Bronchial epithelial cell (primary cell): ENCODE measurements around the gene NUP214. TPM values are rescaled to one million over a fixed set of nuclear protein-coding genes. Genes with fewer than 3 reads are reported as not detected.

ENCODE experiments used
- DNase-seq: peaks from one replicate; pipeline ENCODE4 v3.0.0-alpha.2; 2010; ENCODE audit warnings: low read depth
- FAIRE-seq: peaks from 2 replicates; lab custom pipeline; 2011; peaks lifted over from hg19 to GRCh38; lab: Jason Lieb, UNC
- H3K27me3 ChIP-seq: 2 replicates; pipeline ENCODE4 v1.5.1; 2011; ENCODE audit warnings: low read length; ENCODE audit not compliant: control insufficient read depth, insufficient read depth
- H3K36me3 ChIP-seq: 2 replicates; pipeline ENCODE4 v1.5.1; 2011; ENCODE audit warnings: low read length; ENCODE audit not compliant: control insufficient read depth, insufficient read depth
- H3K4me3 ChIP-seq: 2 replicates; pipeline ENCODE4 v1.5.1; 2011; ENCODE audit warnings: mild to moderate bottlenecking, low read depth, low read length, control low read depth
- CTCF ChIP-seq: IDR thresholded peaks from 2 replicates; pipeline ENCODE4 v1.5.1; 2011; ENCODE audit warnings: mild to moderate bottlenecking, moderate library complexity, low read length, control low read depth, inconsistent platforms; ENCODE audit not compliant: insufficient read depth, severe bottlenecking
- total RNA-seq: library from RNA; depleted of rRNA; stranded (reverse); fragments of >200 nt; gene quantifications from 2 replicates; pipeline ENCODE4 v1.2.1, GENCODE V29; 2014

NUP214 gene
- total RNA-seq, 1 donor from 2014 or later, result 8.4 TPM

- H3K36me3 ChIP-seq, result no peaks in the 10 kb centered on the region
- DNase-seq (no peak), FAIRE-seq (no peak)
- no peak for TF ChIP-seq CTCF
- H3K27me3 ChIP-seq, result no peaks in the 10 kb centered on the region
- H3K4me3 ChIP-seq, result no peak overlapping the region
These were observed 7.6 kb upstream of the NUP214 start for GRCh38 chr9:131117762-131118145.

- Histone ChIP-seq H3K27me3 (no peaks in the 10 kb centered on the region), H3K36me3 (no peaks in the 10 kb centered on the region), H3K4me3 (no peak overlapping the region)
- no peak for FAIRE-seq
- no peak for DNase-seq
- TF ChIP-seq CTCF, result no peak
These were observed 5.8 kb upstream of the NUP214 start for GRCh38 chr9:131119600-131119999.

GRCh38 chr9:131120620-131121228 is 4.7 kb upstream of the NUP214 start:
- Histone ChIP-seq H3K36me3 (no peaks in the 10 kb centered on the region), H3K4me3 (no peak overlapping the region), H3K27me3 (no peaks in the 10 kb centered on the region)
- no peak for TF ChIP-seq CTCF
- FAIRE-seq (no peak), DNase-seq (no peak)

- FAIRE-seq (no peak), DNase-seq (no peak)
- Histone ChIP-seq H3K4me3 (no peak overlapping the region), H3K36me3 (no peaks in the 10 kb centered on the region), H3K27me3 (no peaks in the 10 kb centered on the region)
- TF ChIP-seq CTCF, result no peak
These were observed 4.0 kb upstream of the NUP214 start for GRCh38 chr9:131121346-131121745.

GRCh38 chr9:131122158-131122557 is 3.2 kb upstream of the NUP214 start:
- H3K4me3 ChIP-seq, result no peak overlapping the region
- DNase-seq (no peak), FAIRE-seq (no peak)
- H3K27me3 ChIP-seq, result no peaks in the 10 kb centered on the region
- no peaks in the 10 kb centered on the region for H3K36me3 ChIP-seq
- no peak for TF ChIP-seq CTCF

GRCh38 chr9:131125038-131125287 is 423 bp upstream of the NUP214 start:
- FAIRE-seq, result no peak

More at GRCh38 chr9:131125038-131125287, 423 bp upstream of the NUP214 start:
- no peak for TF ChIP-seq CTCF
- Histone ChIP-seq H3K36me3 (peaks cover 7% of the 10 kb centered on the region), H3K27me3 (no peaks in the 10 kb centered on the region), H3K4me3 (peak overlapping the region; percentile 59)
- no peak for DNase-seq
